ENCODE measurements around the gene CDC42BPB.

CDC42BPB gene

DNA sequence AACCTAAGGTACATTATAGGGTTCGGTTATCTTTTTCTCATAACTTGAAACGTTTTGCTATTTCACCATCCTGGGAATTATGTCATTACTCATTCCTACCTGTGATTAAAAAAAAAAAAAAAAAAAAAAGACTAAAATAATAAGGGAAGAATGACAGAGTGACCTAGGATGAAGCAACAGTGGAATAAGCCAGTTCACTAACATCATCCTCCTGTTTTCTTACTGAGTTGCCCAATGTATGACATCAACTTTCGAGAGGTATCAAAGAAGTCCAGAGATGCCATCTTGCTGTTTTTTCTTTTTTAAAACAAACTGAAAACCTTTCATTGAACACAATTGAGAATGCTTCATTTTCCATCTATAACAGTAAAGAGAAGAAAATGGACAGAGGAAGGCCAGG lies 92.1 kb downstream of the CDC42BPB start:
- peaks cover 43% of the 10 kb centered on the region for H3K36me3 ChIP-seq (ENCODE audit: insufficient read depth, low read length)
- H3K4me3 ChIP-seq (ENCODE audit: low read depth, low read length), result no peak overlapping the region
- H3K79me2 ChIP-seq (ENCODE audit: control insufficient read depth, insufficient read depth, low read length, unreplicated experiment), result no peaks in the 10 kb centered on the region
- no peak overlapping the region for H2AFZ ChIP-seq (ENCODE audit: low read length, unreplicated experiment)
- no peak overlapping the region for H3K27ac ChIP-seq (ENCODE audit: low read depth, low read length)
- H3K27me3 ChIP-seq (ENCODE audit: insufficient read depth, low read length), result no peaks in the 10 kb centered on the region
- no peaks in the 10 kb centered on the region for H3K4me1 ChIP-seq (ENCODE audit: control insufficient read depth, insufficient read depth, low read length, unreplicated experiment)

GRCh38 chr14:102964152-102964730 lies 93.1 kb downstream of the CDC42BPB start:
- Histone ChIP-seq H2AFZ (ENCODE audit: low read length, unreplicated experiment) (no peak overlapping the region), H3K4me1 (ENCODE audit: control insufficient read depth, insufficient read depth, low read length, unreplicated experiment) (no peaks in the 10 kb centered on the region), H3K27me3 (ENCODE audit: insufficient read depth, low read length) (no peaks in the 10 kb centered on the region), H3K79me2 (ENCODE audit: control insufficient read depth, insufficient read depth, low read length, unreplicated experiment) (no peaks in the 10 kb centered on the region), H3K36me3 (ENCODE audit: insufficient read depth, low read length) (peaks cover 35% of the 10 kb centered on the region), H3K27ac (ENCODE audit: low read depth, low read length) (no peak overlapping the region), H3K4me3 (ENCODE audit: low read depth, low read length) (no peak overlapping the region)

- Histone ChIP-seq H3K79me2 (ENCODE audit: control insufficient read depth, insufficient read depth, low read length, unreplicated experiment) (no peaks in the 10 kb centered on the region), H2AFZ (ENCODE audit: low read length, unreplicated experiment) (no peak overlapping the region), H3K36me3 (ENCODE audit: insufficient read depth, low read length) (peaks cover 36% of the 10 kb centered on the region)
These were observed 95.2 kb downstream of the CDC42BPB start for GRCh38 chr14:102962111-102962627.

DNA sequence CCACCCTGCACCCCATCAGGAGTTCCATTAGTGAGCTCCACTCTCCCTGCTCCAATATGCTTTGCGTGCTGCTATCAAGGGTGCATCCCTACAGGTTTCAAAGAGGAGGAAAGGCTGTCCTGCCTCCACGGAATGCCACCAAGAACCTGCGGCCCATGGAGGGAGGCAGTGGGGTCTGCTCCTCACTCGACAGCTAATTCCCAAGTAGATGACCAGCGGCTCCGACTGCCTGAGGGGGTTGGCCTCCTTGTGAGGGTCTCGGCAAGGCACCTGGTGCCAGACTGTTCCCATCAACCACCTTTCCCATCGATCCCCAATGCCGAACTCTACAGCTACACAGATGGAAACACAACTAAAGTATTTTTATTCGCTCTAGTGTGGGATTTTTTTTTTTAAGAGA lies 98.9 kb downstream of the CDC42BPB start:
- Histone ChIP-seq H3K4me3 (ENCODE audit: low read depth, low read length) (no peak overlapping the region), H3K79me2 (ENCODE audit: control insufficient read depth, insufficient read depth, low read length, unreplicated experiment) (no peaks in the 10 kb centered on the region), H3K27ac (ENCODE audit: low read depth, low read length) (no peak overlapping the region), H3K27me3 (ENCODE audit: insufficient read depth, low read length) (no peaks in the 10 kb centered on the region), H3K4me1 (ENCODE audit: control insufficient read depth, insufficient read depth, low read length, unreplicated experiment) (no peaks in the 10 kb centered on the region), H2AFZ (ENCODE audit: low read length, unreplicated experiment) (no peak overlapping the region), H3K36me3 (ENCODE audit: insufficient read depth, low read length) (peaks cover 22% of the 10 kb centered on the region)

More at GRCh38 chr14:102962111-102962627, 95.2 kb downstream of the CDC42BPB start:
- no peaks in the 10 kb centered on the region for H3K4me1 ChIP-seq (ENCODE audit: control insufficient read depth, insufficient read depth, low read length, unreplicated experiment)
- H3K4me3 ChIP-seq (ENCODE audit: low read depth, low read length), result no peak overlapping the region
- H3K27me3 ChIP-seq (ENCODE audit: insufficient read depth, low read length), result no peaks in the 10 kb centered on the region
- H3K27ac ChIP-seq (ENCODE audit: low read depth, low read length), result no peak overlapping the region

DNA sequence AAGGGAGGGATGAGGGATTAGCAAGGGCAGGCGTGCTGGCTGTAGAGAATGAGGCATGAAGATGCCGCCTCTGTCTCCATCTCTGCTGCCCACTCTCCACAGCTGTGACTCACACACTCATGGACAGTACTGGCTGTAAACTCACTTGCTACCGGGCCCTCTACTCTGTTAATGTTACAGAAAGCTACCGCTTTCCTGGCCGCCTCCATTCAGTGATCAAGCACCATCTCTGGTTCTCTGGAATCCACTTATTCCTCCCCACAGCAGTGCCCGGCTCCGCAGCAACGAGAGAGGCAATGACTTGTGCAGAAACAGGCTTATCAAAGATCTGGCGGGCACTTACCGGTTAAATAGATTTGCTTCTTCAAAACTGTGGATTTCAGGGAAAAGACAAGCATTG lies 100.1 kb downstream of the CDC42BPB start:
- Histone ChIP-seq H3K27ac (ENCODE audit: low read depth, low read length) (no peak overlapping the region), H3K4me1 (ENCODE audit: control insufficient read depth, insufficient read depth, low read length, unreplicated experiment) (no peaks in the 10 kb centered on the region), H3K4me3 (ENCODE audit: low read depth, low read length) (no peak overlapping the region), H3K27me3 (ENCODE audit: insufficient read depth, low read length) (no peaks in the 10 kb centered on the region), H3K36me3 (ENCODE audit: insufficient read depth, low read length) (peaks cover 23% of the 10 kb centered on the region), H3K79me2 (ENCODE audit: control insufficient read depth, insufficient read depth, low read length, unreplicated experiment) (no peaks in the 10 kb centered on the region), H2AFZ (ENCODE audit: low read length, unreplicated experiment) (no peak overlapping the region)

- H3K79me2 ChIP-seq (ENCODE audit: control insufficient read depth, insufficient read depth, low read length, unreplicated experiment), result no peaks in the 10 kb centered on the region
- no peak overlapping the region for H3K4me3 ChIP-seq (ENCODE audit: low read depth, low read length)
- H3K36me3 ChIP-seq (ENCODE audit: insufficient read depth, low read length), result peaks cover 33% of the 10 kb centered on the region
- H2AFZ ChIP-seq (ENCODE audit: low read length, unreplicated experiment), result no peak overlapping the region
- H3K4me1 ChIP-seq (ENCODE audit: control insufficient read depth, insufficient read depth, low read length, unreplicated experiment), result no peaks in the 10 kb centered on the region
- no peak overlapping the region for H3K27ac ChIP-seq (ENCODE audit: low read depth, low read length)
- H3K27me3 ChIP-seq (ENCODE audit: insufficient read depth, low read length), result no peaks in the 10 kb centered on the region
These were observed 101.5 kb downstream of the CDC42BPB start for GRCh38 chr14:102955636-102956408.

DNA sequence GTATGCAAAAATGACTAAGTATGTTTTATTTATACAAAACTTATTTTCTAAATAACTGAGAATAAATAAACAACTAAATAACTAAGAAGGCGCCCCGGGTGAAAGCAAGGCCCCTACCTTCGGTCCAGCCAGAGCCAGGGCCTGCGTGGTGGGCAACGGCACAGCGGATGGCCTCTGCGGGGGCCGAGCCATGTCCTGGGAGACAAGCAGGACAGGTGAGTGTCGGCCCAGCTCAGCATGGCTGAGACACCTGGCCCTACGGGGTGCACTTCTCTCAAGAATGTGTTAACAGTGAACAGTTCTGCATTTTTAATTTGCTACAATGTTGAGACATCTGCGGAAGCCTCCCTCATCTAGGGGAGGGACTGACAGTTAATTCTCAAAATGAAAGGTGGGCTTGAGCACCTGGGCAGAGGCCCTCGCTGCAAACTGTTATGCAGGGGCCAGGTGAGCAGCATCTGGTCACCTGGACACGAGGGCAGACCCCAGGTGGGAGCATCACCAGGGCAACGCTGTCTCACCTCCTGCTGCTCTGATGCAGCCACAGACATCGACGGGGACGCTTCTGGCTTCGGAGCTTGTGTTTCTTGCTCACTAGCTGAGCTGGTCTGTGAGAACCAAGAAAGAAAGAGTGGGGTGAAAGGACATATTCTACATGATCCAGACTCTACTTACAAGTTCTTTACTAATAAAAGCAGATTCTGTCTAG lies 103.1 kb downstream of the CDC42BPB start:
- no peak overlapping the region for H3K27ac ChIP-seq (ENCODE audit: low read depth, low read length)
- no peaks in the 10 kb centered on the region for H3K27me3 ChIP-seq (ENCODE audit: insufficient read depth, low read length)
- no peaks in the 10 kb centered on the region for H3K79me2 ChIP-seq (ENCODE audit: control insufficient read depth, insufficient read depth, low read length, unreplicated experiment)
- no peaks in the 10 kb centered on the region for H3K4me1 ChIP-seq (ENCODE audit: control insufficient read depth, insufficient read depth, low read length, unreplicated experiment)
- H2AFZ ChIP-seq (ENCODE audit: low read length, unreplicated experiment), result no peak overlapping the region
- H3K36me3 ChIP-seq (ENCODE audit: insufficient read depth, low read length), result peaks cover 32% of the 10 kb centered on the region
- H3K4me3 ChIP-seq (ENCODE audit: low read depth, low read length), result no peak overlapping the region

- Histone ChIP-seq H2AFZ (ENCODE audit: low read length, unreplicated experiment) (no peak overlapping the region), H3K27ac (ENCODE audit: low read depth, low read length) (no peak overlapping the region), H3K79me2 (ENCODE audit: control insufficient read depth, insufficient read depth, low read length, unreplicated experiment) (no peaks in the 10 kb centered on the region), H3K4me1 (ENCODE audit: control insufficient read depth, insufficient read depth, low read length, unreplicated experiment) (no peaks in the 10 kb centered on the region), H3K36me3 (ENCODE audit: insufficient read depth, low read length) (peaks cover 34% of the 10 kb centered on the region), H3K27me3 (ENCODE audit: insufficient read depth, low read length) (no peaks in the 10 kb centered on the region), H3K4me3 (ENCODE audit: low read depth, low read length) (no peak overlapping the region)
These were observed 104.2 kb downstream of the CDC42BPB start for GRCh38 chr14:102953100-102953499.

DNA sequence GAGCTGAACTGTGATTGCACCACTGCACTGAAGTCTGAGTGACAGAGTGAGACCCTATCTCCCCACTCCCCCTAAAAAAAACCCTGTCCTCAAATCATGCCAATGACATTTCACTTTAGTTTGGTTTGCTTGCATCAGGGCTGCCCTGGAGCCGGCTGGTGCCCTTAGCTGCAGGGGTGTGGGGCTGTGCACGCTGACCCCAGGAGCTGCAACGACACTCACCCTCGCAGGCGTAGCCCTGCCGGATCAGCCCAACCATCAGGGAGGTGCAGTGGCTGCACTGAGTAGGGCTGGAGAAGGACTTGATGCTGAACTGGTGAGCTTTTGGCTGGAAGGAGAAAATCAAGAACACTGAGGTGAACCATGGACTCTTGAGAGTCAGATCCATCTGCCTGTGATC lies 105.1 kb downstream of the CDC42BPB start:
- no peak overlapping the region for H2AFZ ChIP-seq (ENCODE audit: low read length, unreplicated experiment)
- H3K36me3 ChIP-seq (ENCODE audit: insufficient read depth, low read length), result peaks cover 30% of the 10 kb centered on the region
- no peak overlapping the region for H3K27ac ChIP-seq (ENCODE audit: low read depth, low read length)
- no peak overlapping the region for H3K4me3 ChIP-seq (ENCODE audit: low read depth, low read length)
- no peaks in the 10 kb centered on the region for H3K27me3 ChIP-seq (ENCODE audit: insufficient read depth, low read length)
- no peaks in the 10 kb centered on the region for H3K79me2 ChIP-seq (ENCODE audit: control insufficient read depth, insufficient read depth, low read length, unreplicated experiment)
- H3K4me1 ChIP-seq (ENCODE audit: control insufficient read depth, insufficient read depth, low read length, unreplicated experiment), result no peaks in the 10 kb centered on the region

DNA sequence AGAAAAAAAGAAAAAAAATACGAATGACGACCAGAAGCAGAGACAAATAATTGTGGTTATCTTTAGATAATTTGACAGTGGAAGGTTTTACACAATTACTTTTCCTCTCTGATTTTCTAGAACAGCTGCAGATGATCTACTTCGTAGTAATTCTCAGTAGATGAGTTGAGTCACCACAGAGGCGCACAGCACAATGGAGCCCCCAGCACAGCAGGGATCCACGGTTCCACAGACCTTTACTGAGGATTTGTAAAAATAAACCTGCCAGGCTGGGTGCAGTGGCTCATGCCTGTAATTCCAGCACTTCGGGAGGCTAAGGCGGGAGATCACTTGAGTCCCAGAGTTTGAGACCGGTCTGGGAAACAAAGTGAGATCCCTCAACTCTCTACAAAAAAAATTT lies 105.5 kb downstream of the CDC42BPB start:
- Histone ChIP-seq H3K27ac (ENCODE audit: low read depth, low read length) (no peak overlapping the region), H3K4me1 (ENCODE audit: control insufficient read depth, insufficient read depth, low read length, unreplicated experiment) (no peaks in the 10 kb centered on the region), H2AFZ (ENCODE audit: low read length, unreplicated experiment) (no peak overlapping the region), H3K4me3 (ENCODE audit: low read depth, low read length) (no peak overlapping the region), H3K27me3 (ENCODE audit: insufficient read depth, low read length) (no peaks in the 10 kb centered on the region), H3K79me2 (ENCODE audit: control insufficient read depth, insufficient read depth, low read length, unreplicated experiment) (no peaks in the 10 kb centered on the region), H3K36me3 (ENCODE audit: insufficient read depth, low read length) (peaks cover 33% of the 10 kb centered on the region)
